Adrenal gland (tissue), 12 donors: ENCODE measurements around the gene GJD4. TPM values are rescaled to one million over a fixed set of nuclear protein-coding genes. Genes with fewer than 3 reads are reported as not detected.

Experiments used
- DNase-seq, 7 donors: peaks; one replicate each; pipeline ENCODE4 v3.0.0-alpha.2; 2019 to 2020
- H3K27ac ChIP-seq, 5 donors: fragments of 200-600 bp; sonication (generic) in 4 of 5; 1 replicate in 3 of 5; 2 replicates in 2 of 5; pipeline versions ENCODE4 v1.5.1 to v1.8.0; 2016 to 2020; ENCODE audit warnings: mild to moderate bottlenecking in 1 of 5
- H3K27me3 ChIP-seq: fragments of 200-600 bp; 2 replicates; pipeline ENCODE4 v1.8.0; 2021
- H3K36me3 ChIP-seq, 2 donors: fragments of 200-600 bp; replicated peaks in 1 of 2; 1 replicate in 1 of 2; 2 replicates in 1 of 2; pipeline versions ENCODE4 v1.5.1 to v1.8.0; 2018 to 2022
- H3K4me1 ChIP-seq, 2 donors: fragments of 200-600 bp; replicated peaks in 1 of 2; 1 replicate in 1 of 2; 2 replicates in 1 of 2; pipeline versions ENCODE4 v1.5.1 to v1.8.0; 2018 to 2021
- H3K4me3 ChIP-seq, 4 donors: fragments of 200-600 bp; sonication (generic) in 3 of 4; one replicate each; pipeline ENCODE4 v1.5.1; 2016 to 2018
- H3K9me3 ChIP-seq, 3 donors: fragments of 200-600 bp; sonication (generic) in 1 of 3; replicated peaks in 1 of 3; 1 replicate in 2 of 3; 2 replicates in 1 of 3; pipeline versions ENCODE4 v1.5.1 to v1.8.0; 2016 to 2021
- POLR2A ChIP-seq, 2 donors: fragments of 450-650 bp; IDR thresholded peaks; one replicate each; pipeline ENCODE4 v1.6.1; 2017; ENCODE audit warnings: antibody characterized with exemption in 2 of 2, mild to moderate bottlenecking in 2 of 2, moderate library complexity in 1 of 2
- WGBS, 4 donors: extraction: QIAGEN DNeasy Blood & Tissue Kit in 2 of 4; methylation state at CpG; one replicate each; pipeline versions ENCODE4 v1.1.5 to v1.1.7; 2013 to 2017; 5-methylcytosine and 5-hydroxymethylcytosine counted together
- intact Hi-C, 2 donors: fragments of 100-400 bp; cut with DNase I; formaldehyde crosslinking; loops; one replicate each; pipeline versions ENCODE4 v1.14.1 to v1.15.0; 2022 to 2023
- polyA plus RNA-seq, 3 donors: library from polyadenylated mRNA; stranded (reverse); fragments of 200-250 nt in 2 of 3; fragments of 350-450 nt in 1 of 3; fragmentation: Illumina TruSeq in 1 of 3; extraction: RNeasy Lipid Tissue Mini Kit (QIAGEN cat#74804) in 1 of 3; gene quantifications; one replicate each; pipeline ENCODE4 v1.2.3, GENCODE V29; 2013 to 2014
- total RNA-seq, 9 donors: library from RNA; depleted of rRNA in 4 of 9; stranded (reverse); fragments of >200 nt in 4 of 9; fragments of 120-200 nt in 1 of 9; fragmentation: NEBNext Ultra II Directional in 1 of 9; extraction: Animal tissue kit (Norgen Biotek cat#: 25700) in 1 of 9; gene quantifications; one replicate each; pipeline versions ENCODE4 v1.1.0 to v1.2.4, GENCODE V29; 2013 to 2023
- TF ChIP-seq, protein P1 (sequence below), 6 experiments: fragments of 450-650 bp in 4 of 6; fragments of 200-600 bp in 2 of 6; sonication (generic) in 1 of 6; IDR thresholded peaks; 1 replicate in 5 of 6; 2 replicates in 1 of 6; pipeline versions ENCODE4 v1.5.1 to v1.8.0; 2016 to 2021; ENCODE audit warnings: antibody characterized with exemption in 6 of 6, mild to moderate bottlenecking in 2 of 6, moderate library complexity in 1 of 6
- donor health status: healthy with polysubstance abuse.
- donor health status: Bipolar disorder and iron deficiency.
- donor health status: DM: yes; HTN: yes; CAD: no.
- donor health status: DM: no; HTN: no; CAD: no.
- donor health status: DM: no; HTN: no; CAD: no.
- donor health status: DM: yes; HTN: yes; CAD: no.

The GJD4 gene
- total and polyA plus RNA-seq, 12 donors = not detected

DNA sequence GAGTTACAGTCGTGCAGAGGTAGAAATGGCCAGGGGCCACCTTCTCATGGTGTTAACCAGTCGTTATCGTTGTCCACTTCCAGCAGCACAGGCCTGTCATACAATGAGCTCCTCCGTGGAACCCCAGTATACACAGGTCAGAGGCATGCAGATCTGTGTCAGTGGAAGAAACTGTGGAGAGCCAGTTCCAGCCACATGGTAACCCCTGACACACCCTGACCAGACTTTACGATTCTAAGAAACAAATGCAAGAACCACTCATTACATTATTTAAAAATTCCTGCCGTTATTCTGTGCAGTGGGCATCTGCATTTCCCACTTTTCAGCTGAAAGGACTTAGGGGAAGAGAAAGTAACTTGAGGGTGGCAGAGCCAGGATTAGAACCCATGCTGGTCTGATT, 23.5 kb upstream of the GJD4 start:
- H3K27ac ChIP-seq = no peak overlapping the region
- TF ChIP-seq POLR2A (IDR thresholded peaks at IDR 0.05) = no peak
- TF ChIP-seq, protein P1, sequence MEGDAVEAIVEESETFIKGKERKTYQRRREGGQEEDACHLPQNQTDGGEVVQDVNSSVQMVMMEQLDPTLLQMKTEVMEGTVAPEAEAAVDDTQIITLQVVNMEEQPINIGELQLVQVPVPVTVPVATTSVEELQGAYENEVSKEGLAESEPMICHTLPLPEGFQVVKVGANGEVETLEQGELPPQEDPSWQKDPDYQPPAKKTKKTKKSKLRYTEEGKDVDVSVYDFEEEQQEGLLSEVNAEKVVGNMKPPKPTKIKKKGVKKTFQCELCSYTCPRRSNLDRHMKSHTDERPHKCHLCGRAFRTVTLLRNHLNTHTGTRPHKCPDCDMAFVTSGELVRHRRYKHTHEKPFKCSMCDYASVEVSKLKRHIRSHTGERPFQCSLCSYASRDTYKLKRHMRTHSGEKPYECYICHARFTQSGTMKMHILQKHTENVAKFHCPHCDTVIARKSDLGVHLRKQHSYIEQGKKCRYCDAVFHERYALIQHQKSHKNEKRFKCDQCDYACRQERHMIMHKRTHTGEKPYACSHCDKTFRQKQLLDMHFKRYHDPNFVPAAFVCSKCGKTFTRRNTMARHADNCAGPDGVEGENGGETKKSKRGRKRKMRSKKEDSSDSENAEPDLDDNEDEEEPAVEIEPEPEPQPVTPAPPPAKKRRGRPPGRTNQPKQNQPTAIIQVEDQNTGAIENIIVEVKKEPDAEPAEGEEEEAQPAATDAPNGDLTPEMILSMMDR (IDR thresholded peaks at IDR 0.05) = no peak
- WGBS, 4 donors = 81 to 90% (median 87%) methylated on average over 6 of the region's 6 CpGs
- no peaks in the 10 kb centered on the region for H3K27me3 ChIP-seq
- no peaks in the 10 kb centered on the region for H3K4me1 ChIP-seq
- H3K9me3 ChIP-seq = no peaks in the 10 kb centered on the region
- intact Hi-C loops = no loop called here
- H3K36me3 ChIP-seq = no peaks in the 10 kb centered on the region
- DNase-seq = no peak
- no peak overlapping the region for H3K4me3 ChIP-seq

GRCh38 chr10:35584946-35585345, 20.2 kb upstream of the GJD4 start:
- H3K9me3 ChIP-seq = no peaks in the 10 kb centered on the region
- no peaks in the 10 kb centered on the region for H3K4me1 ChIP-seq
- TF ChIP-seq, protein P1 (IDR thresholded peaks at IDR 0.05) = no peak
- no peak for TF ChIP-seq POLR2A (IDR thresholded peaks at IDR 0.05)
- H3K27me3 ChIP-seq = no peaks in the 10 kb centered on the region
- WGBS, 4 donors = 93 to 95% (median 94%) methylated on average over 9 of the region's 9 CpGs
- no peak overlapping the region for H3K4me3 ChIP-seq
- DNase-seq = no peak
- intact Hi-C loops = no loop called here
- no peak overlapping the region for H3K27ac ChIP-seq
- H3K36me3 ChIP-seq = no peaks in the 10 kb centered on the region

DNA sequence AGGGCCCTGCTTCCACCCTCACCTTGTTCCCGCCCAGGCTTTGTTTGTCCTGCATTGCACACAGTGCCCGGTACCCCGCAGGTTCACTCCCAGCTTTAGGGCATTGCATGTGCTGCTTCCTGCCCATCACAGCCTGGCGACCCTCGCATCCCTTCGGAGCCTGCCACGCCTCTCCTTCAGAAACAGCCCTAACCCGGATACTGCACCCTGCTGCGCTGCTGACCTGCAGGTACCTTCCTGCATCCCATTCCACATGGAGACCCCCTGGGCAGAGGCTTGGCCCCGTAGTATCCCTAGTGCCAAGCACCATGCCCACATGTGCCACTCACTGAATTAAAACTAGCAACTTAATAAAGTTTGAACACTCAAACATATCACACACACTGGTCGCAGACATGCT, 19.8 kb upstream of the GJD4 start:
- Histone ChIP-seq H3K27ac (no peak overlapping the region), H3K4me3 (no peak overlapping the region), H3K4me1 (no peaks in the 10 kb centered on the region), H3K9me3 (no peaks in the 10 kb centered on the region), H3K27me3 (no peaks in the 10 kb centered on the region), H3K36me3 (no peaks in the 10 kb centered on the region)
- intact Hi-C loops = no loop called here
- DNase-seq = no peak
- WGBS, 4 donors = 92 to 95% (median 93%) methylated on average over 11 of the region's 11 CpGs
- no peak for TF ChIP-seq POLR2A (IDR thresholded peaks at IDR 0.05)
- TF ChIP-seq, protein P1 (IDR thresholded peaks at IDR 0.05) = no peak

GRCh38 chr10:35585903-35586535, 19.1 kb upstream of the GJD4 start:
- Histone ChIP-seq H3K27ac (no peak overlapping the region), H3K9me3 (no peaks in the 10 kb centered on the region), H3K36me3 (no peaks in the 10 kb centered on the region), H3K27me3 (no peaks in the 10 kb centered on the region), H3K4me1 (no peaks in the 10 kb centered on the region), H3K4me3 (no peak overlapping the region)
- WGBS, 4 donors = 49 to 66% (median 62%) methylated on average over 6 to 8 of the region's 8 CpGs
- TF ChIP-seq, protein P1 (IDR thresholded peaks at IDR 0.05) = no peak
- TF ChIP-seq POLR2A (IDR thresholded peaks at IDR 0.05) = no peak
- DNase-seq = no peak
- intact Hi-C loops = no loop called here
